SH-SY5Y (cell line): Measurements from ENCODE around the gene PAFAH1B1.

Experiments
- GATA2 ChIP-seq: IDR thresholded peaks from 2 replicates; pipeline ENCODE4 v1.6.1; 2011; ENCODE audit warnings: mild to moderate bottlenecking, low read depth, low read length
- GATA3 ChIP-seq: IDR thresholded peaks from 2 replicates; pipeline ENCODE4 v1.6.1; 2011; ENCODE audit warnings: low read depth, mild to moderate bottlenecking, low read length, moderate library complexity

DNA sequence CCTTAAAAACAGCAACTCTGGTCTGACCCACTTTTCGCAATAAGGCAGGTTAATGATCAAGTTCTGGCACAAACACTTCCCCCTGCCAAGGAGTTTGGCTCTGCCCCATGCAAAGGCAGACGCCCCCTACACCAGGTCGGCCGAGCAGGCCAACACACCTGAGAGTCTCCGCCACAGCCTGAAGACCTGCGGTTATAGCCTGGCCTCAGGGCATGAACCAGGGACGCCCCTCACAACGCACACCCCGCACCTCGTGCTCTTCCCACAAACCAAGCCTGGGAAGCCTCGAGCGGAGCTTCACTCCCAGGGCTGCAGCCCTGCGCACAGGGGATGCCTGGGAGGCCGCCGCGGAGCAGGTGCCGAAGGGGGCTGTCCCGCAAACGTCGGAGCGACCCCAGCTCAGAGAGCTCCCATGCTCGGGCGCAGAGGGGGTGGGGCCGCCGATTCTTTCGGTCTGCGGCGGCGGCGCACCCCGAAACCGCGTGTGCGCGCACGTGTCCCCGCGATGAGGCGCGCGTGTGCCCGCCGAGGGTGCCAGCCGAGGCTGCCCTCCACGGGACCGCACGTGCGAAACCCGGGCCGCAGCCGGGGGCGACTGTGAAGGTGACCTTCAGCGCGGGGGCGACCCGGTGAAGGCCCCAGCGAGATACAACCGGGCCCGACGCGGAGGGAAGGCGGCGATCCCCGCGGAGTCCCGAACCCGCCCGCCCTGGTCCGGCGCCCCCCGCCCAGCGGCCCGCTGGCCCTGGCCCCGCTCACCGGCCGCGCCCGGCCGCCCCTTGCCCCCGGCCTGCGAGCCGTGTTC is 117.6 kb downstream of the PAFAH1B1 start:
- TF ChIP-seq GATA2 (no peak), GATA3 (no peak)
